ENCODE results near the gene LRRC1. TPM values are rescaled to one million over a fixed set of nuclear protein-coding genes. Genes with fewer than 3 reads are reported as not detected.

Gene LRRC1
- total RNA-seq, 2 experiments from 2014 or later = 4.5 to 4.6 TPM

GRCh38 chr6:53899512-53899911, 104.7 kb downstream of the LRRC1 start:
- Mint-ChIP-seq H3K9me3 (ENCODE audit: low read depth) (no peaks in the 10 kb centered on the region), H3K27me3 (no peaks in the 10 kb centered on the region), H3K27ac (no peak overlapping the region), H3K4me1 (peaks cover 3% of the 10 kb centered on the region), H3K4me3 (no peak overlapping the region), H3K36me3 (peaks cover 10% of the 10 kb centered on the region)
- CTCF ChIA-PET = no interaction called here
- ATAC-seq (no peak), DNase-seq (no peak)

GRCh38 chr6:53903357-53903756, 108.6 kb downstream of the LRRC1 start:
- no peaks in the 10 kb centered on the region for H3K4me1 Mint-ChIP-seq
- ATAC-seq (no peak), DNase-seq (no peak)
- H3K27ac Mint-ChIP-seq = no peak overlapping the region
- no peaks in the 10 kb centered on the region for H3K27me3 Mint-ChIP-seq
- peaks cover 12% of the 10 kb centered on the region for H3K36me3 Mint-ChIP-seq
- no peak overlapping the region for H3K4me3 Mint-ChIP-seq
- CTCF ChIA-PET = no interaction called here
- H3K9me3 Mint-ChIP-seq (ENCODE audit: low read depth) = no peaks in the 10 kb centered on the region

GRCh38 chr6:53906103-53906502, 111.3 kb downstream of the LRRC1 start:
- no peak for DNase-seq
- H3K27ac Mint-ChIP-seq = no peak overlapping the region
- peaks cover 8% of the 10 kb centered on the region for H3K36me3 Mint-ChIP-seq
- H3K27me3 Mint-ChIP-seq = no peaks in the 10 kb centered on the region
- no peak overlapping the region for H3K4me3 Mint-ChIP-seq
- no peaks in the 10 kb centered on the region for H3K9me3 Mint-ChIP-seq (ENCODE audit: low read depth)
- CTCF ChIA-PET = interaction anchor here (1.9 kb wide), 1 partner anchor 50 kb away, joined by 5 read pairs; no protein-coding TSS in a partner anchor
- no peak for ATAC-seq
- H3K4me1 Mint-ChIP-seq = no peaks in the 10 kb centered on the region

GRCh38 chr6:53906842-53907241, 112.0 kb downstream of the LRRC1 start:
- CTCF ChIA-PET = no interaction called here
- Mint-ChIP-seq H3K27me3 (no peaks in the 10 kb centered on the region), H3K27ac (no peak overlapping the region), H3K4me1 (no peaks in the 10 kb centered on the region), H3K9me3 (ENCODE audit: low read depth) (no peaks in the 10 kb centered on the region), H3K36me3 (peaks cover 8% of the 10 kb centered on the region), H3K4me3 (no peak overlapping the region)
- no peak for ATAC-seq
- no peak for DNase-seq

- CTCF ChIA-PET = no interaction called here
- Mint-ChIP-seq H3K9me3 (ENCODE audit: low read depth) (no peaks in the 10 kb centered on the region), H3K27ac (no peak overlapping the region), H3K27me3 (no peaks in the 10 kb centered on the region), H3K4me1 (no peaks in the 10 kb centered on the region), H3K4me3 (no peak overlapping the region), H3K36me3 (peaks cover 4% of the 10 kb centered on the region)
- ATAC-seq (no peak), DNase-seq (no peak)
These were observed 116.0 kb downstream of the LRRC1 start for GRCh38 chr6:53910834-53911233.

GRCh38 chr6:53912661-53913060, 117.9 kb downstream of the LRRC1 start:
- Mint-ChIP-seq H3K4me3 (no peak overlapping the region), H3K4me1 (no peaks in the 10 kb centered on the region), H3K27ac (no peak overlapping the region), H3K36me3 (peaks cover 1% of the 10 kb centered on the region), H3K27me3 (no peaks in the 10 kb centered on the region), H3K9me3 (ENCODE audit: low read depth) (no peaks in the 10 kb centered on the region)
- no peak for ATAC-seq
- CTCF ChIA-PET = no interaction called here
- no peak for DNase-seq

GRCh38 chr6:53913286-53913685, 118.5 kb downstream of the LRRC1 start:
- DNase-seq (no peak), ATAC-seq (no peak)
- Mint-ChIP-seq H3K9me3 (ENCODE audit: low read depth) (no peaks in the 10 kb centered on the region), H3K36me3 (peaks cover 1% of the 10 kb centered on the region), H3K27me3 (no peaks in the 10 kb centered on the region), H3K4me1 (no peaks in the 10 kb centered on the region), H3K4me3 (no peak overlapping the region), H3K27ac (no peak overlapping the region)
- CTCF ChIA-PET = no interaction called here

- Mint-ChIP-seq H3K27me3 (no peaks in the 10 kb centered on the region), H3K27ac (no peak overlapping the region), H3K9me3 (ENCODE audit: low read depth) (no peaks in the 10 kb centered on the region), H3K36me3 (peaks cover 1% of the 10 kb centered on the region), H3K4me1 (no peaks in the 10 kb centered on the region), H3K4me3 (no peak overlapping the region)
- CTCF ChIA-PET = interaction anchor here (1.4 kb wide), 1 partner anchor 187 kb away, joined by 3 read pairs; no protein-coding TSS in a partner anchor
- ATAC-seq (no peak), DNase-seq (no peak)
These were observed 120.4 kb downstream of the LRRC1 start for GRCh38 chr6:53915026-53915691.

GRCh38 chr6:53916804-53917463, 122.1 kb downstream of the LRRC1 start:
- no peak for ATAC-seq
- CTCF ChIA-PET = no interaction called here
- H3K4me1 Mint-ChIP-seq = no peaks in the 10 kb centered on the region

GRCh38 chr6:53917464-53917842, 122.6 kb downstream of the LRRC1 start:
- Mint-ChIP-seq H3K4me3 (no peak overlapping the region), H3K27me3 (no peaks in the 10 kb centered on the region), H3K4me1 (no peaks in the 10 kb centered on the region), H3K27ac (no peak overlapping the region), H3K9me3 (ENCODE audit: low read depth) (no peaks in the 10 kb centered on the region), H3K36me3 (peaks cover 3% of the 10 kb centered on the region)
- CTCF ChIA-PET = no interaction called here
- DNase-seq (no peak), ATAC-seq (no peak)

More at GRCh38 chr6:53916804-53917463, 122.1 kb downstream of the LRRC1 start:
- Mint-ChIP-seq H3K4me3 (no peak overlapping the region), H3K9me3 (ENCODE audit: low read depth) (no peaks in the 10 kb centered on the region), H3K27ac (no peak overlapping the region), H3K27me3 (no peaks in the 10 kb centered on the region), H3K36me3 (peaks cover 3% of the 10 kb centered on the region)
- DNase-seq = no peak

- H3K4me3 Mint-ChIP-seq = no peak overlapping the region
- CTCF ChIA-PET = interaction anchor here (0.7 kb wide), 1 partner anchor 239 kb away, joined by 3 read pairs; no protein-coding TSS in a partner anchor
- no peak for DNase-seq
These were observed 124.2 kb downstream of the LRRC1 start for GRCh38 chr6:53918854-53919510.

GRCh38 chr6:53919881-53920360, 125.1 kb downstream of the LRRC1 start:
- peaks cover 2% of the 10 kb centered on the region for H3K36me3 Mint-ChIP-seq
- no peaks in the 10 kb centered on the region for H3K9me3 Mint-ChIP-seq (ENCODE audit: low read depth)
- ATAC-seq (no peak), DNase-seq (no peak)
- H3K4me3 Mint-ChIP-seq = no peak overlapping the region
- no peaks in the 10 kb centered on the region for H3K4me1 Mint-ChIP-seq
- no peak overlapping the region for H3K27ac Mint-ChIP-seq
- CTCF ChIA-PET = no interaction called here
- no peaks in the 10 kb centered on the region for H3K27me3 Mint-ChIP-seq

More at GRCh38 chr6:53918854-53919510, 124.2 kb downstream of the LRRC1 start:
- no peaks in the 10 kb centered on the region for H3K4me1 Mint-ChIP-seq
- no peak overlapping the region for H3K27ac Mint-ChIP-seq
- no peaks in the 10 kb centered on the region for H3K27me3 Mint-ChIP-seq
- ATAC-seq = no peak
- H3K36me3 Mint-ChIP-seq = peaks cover 3% of the 10 kb centered on the region
- no peaks in the 10 kb centered on the region for H3K9me3 Mint-ChIP-seq (ENCODE audit: low read depth)

GRCh38 chr6:53920881-53921280, 126.1 kb downstream of the LRRC1 start:
- peaks cover 2% of the 10 kb centered on the region for H3K36me3 Mint-ChIP-seq

GRCh38 chr6:53921639-53922038, 126.8 kb downstream of the LRRC1 start:
- peaks cover 2% of the 10 kb centered on the region for H3K36me3 Mint-ChIP-seq
- ATAC-seq = no peak
- no peak overlapping the region for H3K27ac Mint-ChIP-seq
- H3K27me3 Mint-ChIP-seq = no peaks in the 10 kb centered on the region
- DNase-seq = no peak
- H3K9me3 Mint-ChIP-seq (ENCODE audit: low read depth) = no peaks in the 10 kb centered on the region
- H3K4me3 Mint-ChIP-seq = no peak overlapping the region
- no peaks in the 10 kb centered on the region for H3K4me1 Mint-ChIP-seq
- CTCF ChIA-PET = no interaction called here

More at GRCh38 chr6:53920881-53921280, 126.1 kb downstream of the LRRC1 start:
- no peaks in the 10 kb centered on the region for H3K9me3 Mint-ChIP-seq (ENCODE audit: low read depth)
- CTCF ChIA-PET = no interaction called here
- no peaks in the 10 kb centered on the region for H3K4me1 Mint-ChIP-seq
- H3K4me3 Mint-ChIP-seq = no peak overlapping the region
- DNase-seq (no peak), ATAC-seq (no peak)
- H3K27me3 Mint-ChIP-seq = no peaks in the 10 kb centered on the region
- no peak overlapping the region for H3K27ac Mint-ChIP-seq

Measured in activated CD8-positive, alpha-beta memory T cell treated with anti-CD3 and anti-CD28 coated beads, Interleukin-2, amount 10 ng/mL, durations not matched to agents 7 days and 5 days (primary cell).